GM12801 (cell line): ENCODE results near the gene TMTC4.

Source experiments
- CTCF ChIP-seq: IDR thresholded peaks from one replicate; pipeline ENCODE4 v1.5.1; 2011; ENCODE audit warnings: control low read depth; ENCODE audit not compliant: insufficient read length; ENCODE audit errors: extremely low read depth

Gene TMTC4

DNA sequence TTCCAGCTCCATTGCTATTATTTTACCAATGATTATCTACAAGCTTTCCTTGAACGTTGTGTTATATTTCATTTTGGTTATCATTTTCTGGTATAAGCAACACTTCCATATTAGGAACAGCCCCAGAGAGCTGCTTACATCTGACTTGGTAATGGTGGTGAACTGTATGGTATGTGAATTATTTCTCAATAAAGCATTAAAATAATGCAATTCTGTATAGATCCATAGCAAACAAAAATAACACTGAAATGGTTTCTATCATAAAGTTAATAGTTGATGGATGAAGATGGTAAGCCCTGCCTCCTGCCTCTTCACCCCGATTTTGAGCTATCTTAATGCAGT is 113.5 kb downstream of the TMTC4 start:
- no peak for TF ChIP-seq CTCF

DNA sequence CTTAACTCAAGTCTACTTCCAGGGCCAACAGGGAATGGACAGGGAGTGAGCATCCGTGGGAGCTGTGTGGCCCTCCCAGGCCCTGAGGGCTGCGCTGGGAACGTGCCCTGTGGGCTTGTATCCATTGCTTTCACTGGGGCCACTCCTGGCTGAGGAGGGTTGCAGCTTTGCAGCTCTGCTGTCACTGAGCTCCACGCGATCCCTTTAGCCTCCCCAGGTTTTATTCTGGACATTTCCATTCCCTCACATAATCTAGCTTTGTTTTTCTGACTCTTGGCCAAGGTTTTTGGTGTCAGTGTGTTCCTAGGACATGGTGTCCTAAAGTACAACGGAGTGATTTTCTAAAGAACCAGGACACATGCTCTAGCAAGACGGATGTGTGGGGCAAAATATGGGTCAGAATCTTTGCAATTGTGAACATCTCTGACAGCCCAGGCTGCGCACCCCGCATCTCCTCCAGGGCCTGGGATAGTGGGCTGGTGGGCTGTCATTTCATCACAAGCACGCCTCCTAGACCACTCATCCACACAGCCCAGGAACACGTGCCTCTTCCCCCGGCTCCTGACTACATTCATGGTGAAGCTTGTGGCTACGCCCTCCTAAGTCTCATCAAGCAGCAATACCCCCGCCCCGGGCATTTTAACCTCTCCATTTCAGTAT is 114.0 kb downstream of the TMTC4 start:
- no peak for TF ChIP-seq CTCF

GRCh38 chr13:100559886-100560285 is 114.7 kb downstream of the TMTC4 start:
- no peak for TF ChIP-seq CTCF
